A549 (cell line): ENCODE measurements around the gene TSFM. TPM values are rescaled to one million over a fixed set of nuclear protein-coding genes. Genes with fewer than 3 reads are reported as not detected.
A peak's percentile ranks its signal among the peaks of the same experiment; 100 is the strongest.

ENCODE experiments used
- ATAC-seq, 2 experiments: fragments of 200-7000 bp in 1 of 2; fragments of >200 bp in 1 of 2; cut with Nextera tagmentation in 1 of 2; cut with Tn5 transposase in 1 of 2; 3 replicates each; pipeline versions ENCODE4 v1.8.0 to v1.9.1; 2018 to 2020; ENCODE audit warnings: mild to moderate bottlenecking in 1 of 2, moderate library complexity in 1 of 2
- CTCF ChIA-PET: fragments of 300-600 bp; sonication (Branson Sonifier 250); formaldehyde crosslinking; extraction: SDS; loops from one replicate; lab custom pipeline; 2021; ENCODE audit warnings: antibody characterized with exemption, inconsistent platforms; lab: Yijun Ruan, JAX
- POLR2A ChIA-PET: fragments of 350-600 bp; formaldehyde crosslinking; extraction: SDS; loops from one replicate; lab custom pipeline; 2021; ENCODE audit warnings: antibody characterized with exemption, inconsistent platforms; lab: Yijun Ruan, JAX
- DNase-seq, 2 experiments: peaks; one replicate each; pipeline versions ENCODE4 v3.0.0 to v3.0.0-alpha.2; 2011 to 2016; ENCODE audit warnings: low read depth in 1 of 2, low spot score in 1 of 2
- FAIRE-seq: peaks from 2 replicates; lab custom pipeline; 2011; peaks lifted over from hg19 to GRCh38; lab: Jason Lieb, UNC
- H3K27ac ChIP-seq, 2 experiments: fragments of >200 bp; sonication (Bioruptor Twin); formaldehyde crosslinking; 3 replicates each; pipeline ENCODE4 v1.5.1; 2016 to 2017
- H3K4me1 ChIP-seq: fragments of >200 bp; sonication (Bioruptor Twin); formaldehyde crosslinking; 3 replicates; pipeline ENCODE4 v1.6.1; 2016
- H3K4me2 ChIP-seq: fragments of >200 bp; sonication (Bioruptor Twin); formaldehyde crosslinking; 3 replicates; pipeline ENCODE4 v1.6.1; 2016
- H3K4me3 ChIP-seq: fragments of >200 bp; sonication (Bioruptor Twin); formaldehyde crosslinking; 3 replicates; pipeline ENCODE4 v1.5.1; 2016
- H3K9me3 ChIP-seq: fragments of >200 bp; sonication (Bioruptor Twin); formaldehyde crosslinking; 3 replicates; pipeline ENCODE4 v1.6.1; 2016
- BCL3 ChIP-seq: fragments of >200 bp; sonication (Bioruptor Twin); formaldehyde crosslinking; IDR thresholded peaks from 3 replicates; pipeline ENCODE4 v1.6.1; 2016
- BHLHE40 ChIP-seq: IDR thresholded peaks from 2 replicates; pipeline ENCODE4 v1.6.1; 2012; ENCODE audit warnings: low read depth, low read length, inconsistent platforms
- CBX8 ChIP-seq: fragments of 200-600 bp; sonication (generic); IDR thresholded peaks from 2 replicates; pipeline ENCODE4 v1.6.1; 2016
- CEBPB ChIP-seq, 2 experiments: fragments of >200 bp in 1 of 2; sonication (Bioruptor Twin) in 1 of 2; formaldehyde crosslinking in 1 of 2; IDR thresholded peaks; 2 replicates each; pipeline ENCODE4 v1.6.1; 2012 to 2016
- CTCF ChIP-seq: fragments of >200 bp; sonication (Bioruptor Twin); formaldehyde crosslinking; IDR thresholded peaks from 3 replicates; pipeline ENCODE4 v1.5.1; 2016
- E2F6 ChIP-seq: IDR thresholded peaks from 2 replicates; pipeline ENCODE4 v1.6.1; 2012; ENCODE audit warnings: low read depth, borderline replicate concordance
- ELK1 ChIP-seq: fragments of 150-350 bp; IDR thresholded peaks from 2 replicates; pipeline ENCODE4 v1.6.1; 2014; ENCODE audit warnings: low read depth, mild to moderate bottlenecking, low read length
- EP300 ChIP-seq, 2 experiments: fragments of >200 bp; sonication (Bioruptor Twin); formaldehyde crosslinking; IDR thresholded peaks; 2 replicates in 1 of 2; 3 replicates in 1 of 2; pipeline ENCODE4 v1.6.1; 2016 to 2017
- ESRRA ChIP-seq: fragments of 150-350 bp; IDR thresholded peaks from 2 replicates; pipeline ENCODE4 v1.6.1; 2014; ENCODE audit warnings: mild to moderate bottlenecking, low read length, borderline replicate concordance
- HDAC2 ChIP-seq: fragments of 200-600 bp; sonication (generic); IDR thresholded peaks from 2 replicates; pipeline ENCODE4 v1.6.1; 2016
- HEYL ChIP-seq: fragments of 250-450 bp; sonication (Bioruptor Pico); IDR thresholded peaks from 2 replicates; pipeline ENCODE4 v1.8.0; 2021; ENCODE audit warnings: mild to moderate bottlenecking, moderate library complexity
- HOXA7 ChIP-seq: fragments of 250-450 bp; sonication (Bioruptor Pico); IDR thresholded peaks from 2 replicates; pipeline ENCODE4 v1.5.0; 2020; ENCODE audit warnings: mild to moderate bottlenecking, moderate library complexity
- HOXB13 ChIP-seq: fragments of 250-450 bp; sonication (Bioruptor Pico); IDR thresholded peaks from 2 replicates; pipeline ENCODE4 v1.5.0; 2020; ENCODE audit warnings: low read depth, mild to moderate bottlenecking, moderate library complexity
- HOXB5 ChIP-seq: fragments of 250-450 bp; sonication (Bioruptor Pico); IDR thresholded peaks from 2 replicates; pipeline ENCODE4 v1.5.0; 2020; ENCODE audit warnings: mild to moderate bottlenecking, moderate library complexity
- JUN ChIP-seq, 2 experiments: fragments of >200 bp; sonication (Bioruptor Twin); formaldehyde crosslinking; IDR thresholded peaks; 2 replicates in 1 of 2; 3 replicates in 1 of 2; pipeline ENCODE4 v1.6.1; 2016 to 2017
- MAFK ChIP-seq: fragments of 450-650 bp; IDR thresholded peaks from 2 replicates; pipeline ENCODE4 v1.6.1; 2014; ENCODE audit not compliant: partially characterized antibody
- MAZ ChIP-seq: fragments of 150-350 bp; IDR thresholded peaks from 2 replicates; pipeline ENCODE4 v1.6.1; 2014; ENCODE audit warnings: antibody characterized with exemption, low read depth, low read length, borderline replicate concordance
- NFE2L2 ChIP-seq: fragments of 150-350 bp; conservative IDR thresholded peaks from 2 replicates; pipeline ENCODE4 v1.6.1; 2014; ENCODE audit warnings: low read length
- PBX3 ChIP-seq: IDR thresholded peaks from 2 replicates; pipeline ENCODE4 v1.6.1; 2012
- PHF8 ChIP-seq: fragments of 200-600 bp; sonication (generic); IDR thresholded peaks from 2 replicates; pipeline ENCODE4 v1.6.1; 2016; ENCODE audit warnings: low read depth, mild to moderate bottlenecking, antibody characterized with exemption, moderate library complexity, borderline replicate concordance
- POLR2A ChIP-seq: IDR thresholded peaks from 2 replicates; pipeline ENCODE4 v1.6.1; 2012; ENCODE audit warnings: mild to moderate bottlenecking, low read length
- POLR2AphosphoS2 ChIP-seq: conservative IDR thresholded peaks from 2 replicates; pipeline ENCODE4 v1.6.1; 2012; ENCODE audit warnings: low read length, improper control_type of control experiment, inconsistent platforms
- RAD21 ChIP-seq, 2 experiments: fragments of >200 bp in 1 of 2; sonication (Bioruptor Twin) in 1 of 2; formaldehyde crosslinking in 1 of 2; IDR thresholded peaks in 1 of 2; conservative IDR thresholded peaks in 1 of 2; 2 replicates in 1 of 2; 3 replicates in 1 of 2; pipeline ENCODE4 v1.6.1; 2012 to 2018; ENCODE audit warnings: inconsistent platforms in 1 of 2
- RARB ChIP-seq: fragments of 250-450 bp; sonication (Bioruptor Pico); IDR thresholded peaks from 2 replicates; pipeline ENCODE4 v1.8.0; 2021; ENCODE audit warnings: mild to moderate bottlenecking, moderate library complexity
- RFX5 ChIP-seq: fragments of 450-650 bp; IDR thresholded peaks from 2 replicates; pipeline ENCODE4 v1.7.1; 2014; ENCODE audit warnings: antibody characterized with exemption, mild to moderate bottlenecking, moderate library complexity
- SMC3 ChIP-seq: fragments of >200 bp; sonication (Bioruptor Twin); formaldehyde crosslinking; IDR thresholded peaks from 3 replicates; pipeline ENCODE4 v1.6.1; 2018; ENCODE audit warnings: inconsistent platforms
- SREBF2 ChIP-seq: fragments of 450-650 bp; IDR thresholded peaks from 2 replicates; pipeline ENCODE4 v1.6.1; 2014; ENCODE audit warnings: mild to moderate bottlenecking, moderate library complexity
- TFCP2L1 ChIP-seq: fragments of 250-450 bp; sonication (Bioruptor Pico); IDR thresholded peaks from 2 replicates; pipeline ENCODE4 v1.5.0; 2021; ENCODE audit warnings: mild to moderate bottlenecking
- TP53 ChIP-seq: fragments of 250-450 bp; sonication (Bioruptor Pico); IDR thresholded peaks from 2 replicates; pipeline ENCODE4 v1.5.0; 2021; ENCODE audit warnings: mild to moderate bottlenecking, moderate library complexity
- ZFP36 ChIP-seq: fragments of 450-650 bp; IDR thresholded peaks from 2 replicates; pipeline ENCODE4 v1.6.1; 2014; ENCODE audit warnings: borderline replicate concordance; ENCODE audit not compliant: partially characterized antibody
- WGBS: methylation state at CpG from one replicate; pipeline ENCODE4 v1.1.6; 2017; ENCODE audit errors: missing lambda C conversion rate; 5-methylcytosine and 5-hydroxymethylcytosine counted together
- polyA plus RNA-seq, 4 experiments: library from polyadenylated mRNA; depleted of rRNA in 3 of 4; stranded (reverse); fragments of >200 nt; fragmentation: RNase III in 1 of 4; extraction: RNeasy Plus Mini Kit Qiagen cat#74134 plus additional on column Dnase treatment in 1 of 4; gene quantifications; 2 replicates in 3 of 4; 3 replicates in 1 of 4; pipeline ENCODE4 v1.2.3, GENCODE V29; 2011 to 2017

The TSFM gene
- polyA plus RNA-seq, 2 of the 4 experiments (the other 2 are of a cell fraction) = 31.7 to 60.2 TPM

GRCh38 chr12:57811028-57811755, 28.6 kb downstream of the TSFM start:
- POLR2A ChIA-PET = no interaction called here
- H3K27ac ChIP-seq = no peak overlapping the region
- H3K4me1 ChIP-seq = peaks cover 11% of the 10 kb centered on the region
- peak in 1 of 2 experiments; percentile 6; a peak in 1 of 6 replicates for ATAC-seq
- 82% methylated on average over 10 of the region's 10 CpGs for WGBS
- peak overlapping the region; percentile 19; the same call in 2 of the 3 replicates for H3K4me2 ChIP-seq
- H3K4me3 ChIP-seq = no peak overlapping the region
- CTCF ChIA-PET = interaction anchor here (0.6 to 6.6 kb wide), 8 partner anchors 9 to 94 kb away, joined by 3 to 40 read pairs (median 5); no protein-coding TSS in a partner anchor
- no peaks in the 10 kb centered on the region for H3K9me3 ChIP-seq
- DNase-seq = no peak
- no peak for FAIRE-seq
- no peak for TF ChIP-seq TP53 (CRISPR knock-in tag)
- TF ChIP-seq HOXB5 (CRISPR knock-in tag) = no peak
- TF ChIP-seq PHF8 = no peak
- no peak for TF ChIP-seq SMC3
- TF ChIP-seq MAZ = no peak
- no peak for TF ChIP-seq HDAC2
- no peak for TF ChIP-seq ELK1
- TF ChIP-seq HOXB13 (CRISPR knock-in tag) = no peak
- no peak for TF ChIP-seq HOXA7 (CRISPR knock-in tag)
- no peak for TF ChIP-seq NFE2L2
- no peak for TF ChIP-seq MAFK
- no peak for TF ChIP-seq POLR2A
- TF ChIP-seq RAD21 (conservative IDR thresholded peaks at IDR 0.05 in 1 of 2, IDR thresholded peaks at IDR 0.05 in 1 of 2) = no peak
- TF ChIP-seq CBX8 = no peak
- TF ChIP-seq CEBPB (IDR thresholded peaks at IDR 0.05) = no peak
- TF ChIP-seq ZFP36 = no peak
- TF ChIP-seq JUN (IDR thresholded peaks at IDR 0.05) = no peak
- TF ChIP-seq, all 56 proteins: peak for 0

- POLR2A ChIA-PET = no interaction called here
- Histone ChIP-seq H3K9me3 (no peaks in the 10 kb centered on the region), H3K4me2 (no peak overlapping the region), H3K4me1 (peaks cover 11% of the 10 kb centered on the region), H3K27ac (no peak overlapping the region), H3K4me3 (no peak overlapping the region)
- no peak for TF ChIP-seq SREBF2
- TF ChIP-seq PBX3 = no peak
- no peak for TF ChIP-seq JUN (IDR thresholded peaks at IDR 0.05)
- TF ChIP-seq EP300 (IDR thresholded peaks at IDR 0.05) = no peak
- no peak for TF ChIP-seq BCL3
- no peak for TF ChIP-seq ZFP36
- TF ChIP-seq TFCP2L1 (CRISPR knock-in tag) = no peak
- no peak for TF ChIP-seq POLR2AphosphoS2
- no peak for TF ChIP-seq CBX8
- no peak for TF ChIP-seq RFX5
- TF ChIP-seq RAD21 (conservative IDR thresholded peaks at IDR 0.05 in 1 of 2, IDR thresholded peaks at IDR 0.05 in 1 of 2) = no peak
- TF ChIP-seq ESRRA = no peak
- TF ChIP-seq CTCF = no peak
- no peak for TF ChIP-seq HEYL (CRISPR knock-in tag)
- TF ChIP-seq BHLHE40 = no peak
- no peak for TF ChIP-seq RARB (CRISPR knock-in tag)
- TF ChIP-seq E2F6 = no peak
- peak; percentile 8 to 25; a peak in 2 of 6 replicates for ATAC-seq
- no peak for DNase-seq
- no peak for FAIRE-seq
- CTCF ChIA-PET = interaction anchor here (0.6 to 6.6 kb wide), 7 partner anchors 10 to 549 kb away, joined by 3 to 40 read pairs (median 5); no protein-coding TSS in a partner anchor
- 58% methylated on average over 13 of the region's 14 CpGs for WGBS
These were observed 30.8 kb downstream of the TSFM start for GRCh38 chr12:57813111-57813970.
